K562 (cell line): ENCODE measurements around the gene FLVCR2.

ENCODE experiments used
- ARID3A ChIP-seq: IDR thresholded peaks from 2 replicates; pipeline ENCODE4 v1.6.1; 2012; ENCODE audit warnings: low read depth, low read length, improper control_type of control experiment, borderline replicate concordance
- ASH1L ChIP-seq: fragments of 450-650 bp; IDR thresholded peaks from 2 replicates; pipeline ENCODE4 v1.6.1; 2018; ENCODE audit warnings: borderline replicate concordance, mild to moderate bottlenecking, low read depth; ENCODE audit not compliant: partially characterized antibody
- CTCF ChIP-seq, 3 experiments: IDR thresholded peaks in 2 of 3; conservative IDR thresholded peaks in 1 of 3; 2 replicates each; pipeline ENCODE4 v1.5.1; 2011 to 2012; ENCODE audit warnings: low read length in 3 of 3, mild to moderate bottlenecking in 3 of 3, control low read depth in 2 of 3, improper control_type of control experiment in 1 of 3, inconsistent platforms in 1 of 3, low read depth in 1 of 3, mixed read lengths in 1 of 3, moderate library complexity in 1 of 3; ENCODE audit not compliant: insufficient read depth in 2 of 3
- EZH2 ChIP-seq: IDR thresholded peaks from 2 replicates; pipeline ENCODE4 v1.6.1; 2012; ENCODE audit warnings: low read depth, mild to moderate bottlenecking, inconsistent platforms, low read length, borderline replicate concordance
- POLR2A ChIP-seq: fragments of 450-650 bp; conservative IDR thresholded peaks from 2 replicates; pipeline ENCODE4 v1.6.1; 2016
- REST ChIP-seq, 2 experiments: fragments of 450-650 bp; formaldehyde crosslinking in 1 of 2; IDR thresholded peaks; 2 replicates each; pipeline versions ENCODE4 v1.4.0 to v1.6.1; 2014 to 2020; ENCODE audit warnings: mild to moderate bottlenecking in 2 of 2, borderline replicate concordance in 1 of 2, low read depth in 1 of 2
- RFX5 ChIP-seq: IDR thresholded peaks from 2 replicates; pipeline ENCODE4 v1.6.1; 2011; ENCODE audit warnings: low read depth, mild to moderate bottlenecking, improper control_type of control experiment, low read length
- SETDB1 ChIP-seq: IDR thresholded peaks from one replicate; pipeline ENCODE4 v1.6.1; 2012; ENCODE audit warnings: low read length, control low read depth, inconsistent platforms
- SRSF9 ChIP-seq: fragments of 200-400 bp; formaldehyde crosslinking; IDR thresholded peaks from 2 replicates; pipeline ENCODE4 v1.6.1; 2017; ENCODE audit warnings: low read depth, low read length, borderline replicate concordance
- TCF7L2 ChIP-seq: fragments of 150-350 bp; IDR thresholded peaks from 2 replicates; pipeline ENCODE4 v1.6.1; 2016; ENCODE audit warnings: low read depth, mild to moderate bottlenecking, low read length, moderate library complexity
- TEAD1 ChIP-seq, 2 experiments: fragments of 450-650 bp in 1 of 2; sonication (generic) in 1 of 2; formaldehyde crosslinking; IDR thresholded peaks; 2 replicates each; pipeline versions ENCODE4 v1.4.0 to v1.8.0; 2020 to 2022; ENCODE audit warnings: mild to moderate bottlenecking in 2 of 2, missing genetic modification reagents in 1 of 2
- ZNF134 ChIP-seq: fragments of 250-450 bp; sonication (Bioruptor Pico); conservative IDR thresholded peaks from 2 replicates; pipeline ENCODE4 v1.4.0; 2020
- ZNF146 ChIP-seq: IDR thresholded peaks from one replicate; pipeline ENCODE4 v1.6.1; 2018; ENCODE audit warnings: missing compliant biosample characterization; ENCODE audit not compliant: unreplicated experiment
- ZNF212 ChIP-seq: fragments of 450-650 bp; formaldehyde crosslinking; IDR thresholded peaks from 2 replicates; pipeline ENCODE4 v1.4.0; 2020; ENCODE audit warnings: mild to moderate bottlenecking

GRCh38 chr14:75673345-75674035 is 95.1 kb downstream of the FLVCR2 start:
- TF ChIP-seq ASH1L (no peak), CTCF (IDR thresholded peaks at IDR 0.05 in 2 of 3, conservative IDR thresholded peaks at IDR 0.05 in 1 of 3; ENCODE audit: insufficient read depth in 2 of 3, low read depth in 1 of 3, low read length in 3 of 3) (no peak), EZH2 (no peak), TCF7L2 (no peak), POLR2A (no peak), SRSF9 (no peak), REST (IDR thresholded peaks at IDR 0.05; ENCODE audit: borderline replicate concordance) (no peak), REST (CRISPR knock-in tag; IDR thresholded peaks at IDR 0.05; ENCODE audit: low read depth) (no peak), ZNF212 (CRISPR knock-in tag) (no peak), ARID3A (no peak), ZNF146 (no peak), ZNF134 (CRISPR knock-in tag) (no peak), RFX5 (no peak), SETDB1 (no peak), TEAD1 (CRISPR knock-in tag; IDR thresholded peaks at IDR 0.05) (no peak)
